ENCODE measurements around the gene DNASE1L2. TPM values are rescaled to one million over a fixed set of nuclear protein-coding genes. Genes with fewer than 3 reads are reported as not detected.
"Not testable (repeated sequence)": the region's sequence is repeated elsewhere in the genome, so short reads cannot be mapped to it uniquely, and the experiment has no call there.

Gene DNASE1L2
- total RNA-seq, 1 donor from 2014 or later: 1.3 TPM

DNA sequence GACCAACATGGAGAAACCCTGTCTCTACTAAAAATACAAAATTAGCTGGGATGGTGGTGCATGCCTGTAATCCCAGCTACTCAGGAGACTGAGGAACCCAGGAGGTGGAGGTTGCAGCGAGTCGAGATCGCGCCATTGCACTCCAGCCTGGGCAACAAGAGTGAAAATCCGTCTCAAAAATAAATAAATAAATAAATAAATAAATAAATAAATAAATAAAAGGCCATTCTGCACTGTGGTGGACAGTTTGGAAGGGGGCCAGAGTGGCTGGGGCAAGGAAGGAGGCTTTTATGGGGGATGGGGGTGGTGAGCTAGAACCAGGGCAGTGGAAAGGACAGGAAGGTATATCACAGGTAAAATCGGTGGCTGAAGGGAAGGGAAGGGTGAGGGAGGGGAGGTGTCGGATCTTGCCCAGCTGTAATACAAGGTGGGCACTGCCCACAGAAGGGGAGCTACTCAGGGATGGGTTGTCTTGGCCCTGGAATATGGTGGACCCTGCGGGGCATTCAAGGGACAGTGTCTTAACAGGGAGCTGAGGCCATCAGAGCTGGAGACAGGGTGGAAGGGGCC, 33.0 kb upstream of the DNASE1L2 start:
- not testable (repeated sequence) for DNase-seq

- no peak for DNase-seq
Observed at GRCh38 chr16:2204416-2205103, 31.7 kb upstream of the DNASE1L2 start.

DNA sequence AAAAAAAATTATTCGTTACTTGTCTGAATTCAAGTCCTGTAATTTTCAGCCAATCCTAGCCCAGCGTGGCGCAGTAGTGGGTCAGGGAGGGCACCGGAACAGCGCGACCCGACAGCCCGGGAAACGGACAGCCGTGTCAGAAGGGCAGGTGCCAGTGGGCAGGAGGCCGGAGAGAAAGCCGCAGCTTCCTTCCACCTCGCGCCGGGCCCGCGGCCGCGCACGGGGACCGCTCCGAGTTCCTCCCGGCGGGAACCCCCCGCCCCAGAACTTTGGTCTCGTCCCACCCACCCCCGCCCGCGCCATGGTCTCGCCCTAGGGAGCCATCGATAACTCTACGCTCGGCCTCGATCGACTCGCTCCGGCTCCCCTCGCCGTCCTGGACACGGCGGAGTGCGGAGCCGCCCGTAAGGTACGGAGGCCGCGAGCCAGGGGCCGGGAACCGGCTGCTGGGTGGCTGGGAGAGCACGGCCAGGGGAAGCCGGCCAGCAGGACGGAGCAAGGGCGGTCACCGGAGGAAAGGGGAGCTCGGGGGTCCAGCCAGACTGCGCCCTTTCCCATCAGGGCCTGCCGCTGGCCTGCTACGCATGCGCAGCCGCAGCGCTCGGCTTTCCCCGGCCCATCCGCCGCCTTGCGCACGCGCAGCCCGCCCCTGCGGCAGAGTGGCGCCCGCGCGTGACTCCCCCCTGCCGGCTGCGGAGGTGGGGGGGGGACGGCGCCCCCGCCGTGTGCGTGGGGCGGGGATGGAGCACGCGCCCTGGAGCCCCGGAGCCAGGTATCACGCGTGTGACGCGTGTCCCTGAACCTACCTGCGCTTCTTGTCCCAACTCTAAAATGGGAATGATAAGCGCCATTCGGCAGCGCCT, 30.9 kb upstream of the DNASE1L2 start, which contains the start of gene MLST8:
TSS of gene MLST8 (plus strand) at position 351 of the 863 bp plus-strand sequence. CDS start 632 bp downstream, outside the sequence.
- peak; percentile 94 for DNase-seq

DNA sequence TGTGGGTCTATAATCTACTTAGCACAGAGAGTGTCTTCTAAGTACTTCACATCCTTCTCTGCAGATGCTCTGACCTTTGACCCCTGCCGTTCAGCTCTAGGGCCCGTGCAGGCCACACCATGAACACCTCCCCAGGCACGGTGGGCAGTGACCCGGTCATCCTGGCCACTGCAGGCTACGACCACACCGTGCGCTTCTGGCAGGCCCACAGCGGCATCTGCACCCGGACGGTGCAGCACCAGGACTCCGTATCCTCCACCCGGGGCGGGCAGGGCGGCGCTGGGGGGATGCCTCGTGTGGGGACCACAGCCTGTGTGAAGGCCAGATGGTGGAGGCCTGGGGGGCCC, 30.3 kb upstream of the DNASE1L2 start:
- no peak for DNase-seq

GRCh38 chr16:2206420-2206779, 29.8 kb upstream of the DNASE1L2 start:
- no peak for DNase-seq

- DNase-seq: no peak
Observed at GRCh38 chr16:2206780-2207433, 29.3 kb upstream of the DNASE1L2 start.

DNA sequence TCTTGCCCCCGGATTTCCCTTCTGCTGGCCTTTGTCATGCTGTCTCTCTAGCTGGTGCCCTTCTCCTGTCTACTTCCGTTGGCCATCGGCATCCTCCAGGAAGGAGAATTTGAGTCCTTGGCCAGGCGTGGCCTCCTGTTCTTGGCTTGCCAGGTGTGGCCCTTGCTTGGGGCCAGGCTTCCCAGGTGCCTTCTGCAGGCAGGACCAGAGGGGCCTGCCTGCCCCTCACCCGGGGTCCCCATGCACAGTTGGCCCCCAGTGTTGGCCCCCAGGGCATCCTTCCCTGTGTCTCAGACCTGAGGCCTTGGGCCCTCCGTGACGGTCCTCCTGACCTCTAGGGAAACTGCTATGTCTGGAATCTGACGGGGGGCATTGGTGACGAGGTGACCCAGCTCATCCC, 28.4 kb upstream of the DNASE1L2 start:
- no peak for DNase-seq

DNA sequence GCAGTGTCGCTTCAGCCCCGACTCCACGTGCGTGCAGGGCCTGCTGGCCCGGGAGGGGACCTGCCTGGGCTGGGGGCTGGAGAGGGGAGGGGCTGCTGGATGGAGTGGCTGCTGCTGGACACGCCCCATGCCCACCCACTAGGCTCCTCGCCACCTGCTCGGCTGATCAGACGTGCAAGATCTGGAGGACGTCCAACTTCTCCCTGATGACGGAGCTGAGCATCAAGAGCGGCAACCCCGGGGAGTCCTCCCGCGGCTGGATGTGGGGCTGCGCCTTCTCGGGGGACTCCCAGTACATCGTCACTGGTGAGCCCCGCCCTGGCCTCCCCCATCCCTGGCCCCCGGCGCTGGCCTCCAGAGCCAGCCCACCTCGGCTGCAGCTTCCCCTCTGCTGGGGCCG, 27.9 kb upstream of the DNASE1L2 start:
- no peak for DNase-seq

- no peak for DNase-seq
Observed at GRCh38 chr16:2208772-2209171, 27.5 kb upstream of the DNASE1L2 start.

DNA sequence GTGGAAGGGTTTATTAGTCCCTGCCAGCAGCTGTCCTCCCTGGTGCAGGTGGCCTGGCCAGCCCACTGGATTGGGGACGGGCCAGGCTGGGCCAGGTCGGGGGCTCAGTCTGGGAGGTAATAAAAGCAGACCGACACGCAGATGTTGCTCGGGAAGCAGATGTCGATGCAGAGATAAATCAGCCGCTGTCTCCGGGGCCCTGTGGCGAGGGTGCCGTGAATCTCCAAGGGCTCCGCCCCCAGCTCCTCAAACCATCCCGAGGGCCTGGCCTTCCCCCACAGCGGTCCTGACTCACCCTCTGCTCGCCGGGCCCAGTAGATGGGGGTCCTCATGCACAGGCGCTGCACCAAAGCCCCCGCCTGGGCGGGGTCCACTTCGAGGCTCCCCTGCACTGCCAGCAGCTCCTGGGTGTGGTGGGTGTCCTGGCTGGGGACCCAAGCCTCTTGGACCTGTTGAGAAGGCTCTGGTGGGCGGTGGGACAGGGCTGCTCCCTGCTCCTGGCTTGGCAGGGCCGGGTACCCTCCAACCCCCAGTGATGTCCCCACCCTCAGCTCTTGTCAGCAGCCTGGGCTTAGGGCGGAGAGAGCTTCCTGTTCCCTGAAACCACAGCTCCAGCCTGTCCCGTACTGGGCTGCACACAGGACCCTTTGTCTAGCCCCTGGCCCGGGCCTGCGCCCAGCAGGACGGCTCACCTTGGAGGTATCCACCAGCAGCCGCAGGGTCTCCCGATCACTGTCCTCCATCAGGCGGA, 26.8 kb upstream of the DNASE1L2 start:
- no peak for DNase-seq

- no peak for DNase-seq
Observed at GRCh38 chr16:2210009-2210332, 26.3 kb upstream of the DNASE1L2 start.

- no peak for DNase-seq
Observed at GRCh38 chr16:2210386-2211365, 25.6 kb upstream of the DNASE1L2 start, which contains the start of gene BRICD5. Gene BRICD5 (minus strand): TSS chr16:2210863. CDS start chr16:2210833, 30 bp downstream.

DNA sequence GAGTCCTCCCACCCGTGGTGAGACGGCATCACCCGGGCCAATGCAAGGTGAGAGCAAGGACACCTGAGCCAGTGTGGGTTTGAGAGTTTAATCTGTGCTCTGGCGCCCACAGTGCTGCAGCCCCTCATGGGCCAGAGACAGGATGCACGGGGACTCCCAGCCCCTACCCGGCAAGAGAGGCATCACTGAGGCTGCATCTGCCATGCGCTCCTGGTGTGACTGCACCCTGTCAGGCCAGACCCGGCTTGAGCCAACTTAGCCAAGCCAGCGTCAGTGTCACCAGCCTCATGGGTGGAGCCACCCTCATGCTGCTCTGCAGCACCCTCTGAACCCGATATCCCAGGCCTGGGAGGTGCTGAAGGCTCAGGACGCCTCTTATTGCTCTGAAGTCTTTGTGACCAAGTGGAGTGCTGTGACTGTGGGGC, 24.3 kb upstream of the DNASE1L2 start:
- no peak for DNase-seq

GRCh38 chr16:2212362-2213324, 23.6 kb upstream of the DNASE1L2 start:
- DNase-seq: peak; percentile 72

DNA sequence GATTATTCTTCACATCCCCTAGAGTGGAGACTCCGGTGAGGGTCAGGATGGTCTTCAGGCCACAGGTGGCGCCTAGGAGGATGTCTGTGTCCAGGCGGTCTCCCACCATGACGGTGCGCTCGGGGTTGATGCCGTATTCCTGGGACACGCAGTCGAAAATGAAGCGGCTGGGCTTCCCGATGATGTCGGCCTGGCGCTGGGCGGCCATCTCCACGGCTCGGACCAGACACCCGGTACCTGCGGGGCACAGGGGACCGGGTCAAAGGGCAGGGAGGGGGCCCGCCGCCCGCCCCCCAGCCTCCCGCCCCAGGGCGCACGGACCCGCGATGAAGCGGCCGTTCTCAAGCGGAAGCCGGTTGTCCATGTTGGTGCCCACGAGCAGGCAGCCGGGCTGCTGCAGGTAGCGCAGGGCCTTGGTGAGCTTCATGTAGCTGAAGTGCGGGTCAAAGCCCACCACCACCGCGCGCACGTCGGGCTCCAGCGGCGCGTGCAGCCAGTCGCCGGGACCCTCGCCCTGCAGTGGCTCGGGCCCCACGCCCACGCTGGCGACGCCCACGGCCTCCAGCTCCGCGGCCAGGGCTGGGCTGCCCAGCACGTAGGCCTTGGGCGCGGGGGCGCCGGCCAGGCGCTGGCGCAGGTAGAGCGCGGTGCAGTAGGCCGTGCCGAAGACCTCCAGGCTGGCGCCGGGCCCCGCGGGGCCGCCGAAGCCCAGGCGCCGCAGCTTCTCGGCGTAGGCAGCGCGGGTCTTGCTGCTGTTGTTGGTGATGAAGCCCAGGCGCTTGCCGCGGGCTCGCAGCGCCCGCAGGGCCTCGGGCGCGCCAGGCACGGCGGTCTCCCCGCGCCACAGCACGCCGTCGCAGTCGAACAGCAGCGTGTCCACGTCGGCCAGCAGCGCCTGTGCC, 22.2 kb upstream of the DNASE1L2 start:
- DNase-seq: no peak

- DNase-seq: no peak
Observed at GRCh38 chr16:2214719-2214968, 21.6 kb upstream of the DNASE1L2 start, which contains the start of gene PGP. Gene PGP (minus strand): TSS chr16:2214840. CDS start chr16:2214777, 63 bp downstream.

- DNase-seq: no peak
Observed at GRCh38 chr16:2216330-2216729, 19.9 kb upstream of the DNASE1L2 start.

DNA sequence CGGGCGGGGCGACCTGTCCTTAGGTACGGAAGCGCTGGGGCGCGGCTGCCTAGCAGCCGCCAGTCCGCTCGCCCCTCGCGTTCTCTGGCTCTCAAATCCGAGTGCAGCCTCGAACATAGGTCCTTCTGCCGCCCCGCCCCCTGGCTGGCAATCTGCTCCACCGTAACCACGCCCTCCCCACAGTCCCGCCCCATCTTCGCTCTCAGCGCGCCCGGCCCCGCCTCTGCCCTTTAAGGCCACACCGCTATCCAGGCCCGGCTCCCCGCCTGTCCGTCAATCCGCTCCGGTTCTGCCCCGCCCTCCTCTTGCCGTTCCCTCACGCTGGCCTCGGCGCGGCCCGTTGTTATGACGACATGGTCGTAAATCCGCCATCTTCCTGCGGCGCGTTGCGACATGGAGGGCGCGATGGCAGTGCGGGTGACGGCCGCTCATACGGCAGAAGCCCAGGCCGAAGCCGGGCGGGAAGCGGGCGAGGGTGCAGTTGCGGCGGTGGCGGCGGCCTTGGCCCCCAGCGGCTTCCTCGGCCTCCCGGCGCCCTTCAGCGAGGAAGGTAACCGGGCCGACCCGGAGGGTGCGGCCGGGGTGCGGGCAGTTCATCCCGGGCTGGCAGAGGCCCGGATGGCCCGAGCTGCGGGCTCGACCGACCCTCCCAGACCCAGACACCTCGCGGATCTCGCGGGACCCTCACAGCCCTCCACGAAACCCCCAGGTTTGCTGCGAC, 12.9 kb upstream of the DNASE1L2 start, which contains the start of gene E4F1:
TSS of gene E4F1 (plus strand) at position 371 of the 721 bp plus-strand sequence. CDS start at position 394, 23 bp downstream.
- DNase-seq: peak; percentile 100

Measured in tongue (tissue), 2 donors.